Muscle layer of colon (tissue), 2 donors: ENCODE measurements around the gene TNKS2.

Source experiments
- H3K27ac ChIP-seq: one replicate; pipeline ENCODE4 v1.7.0; 2013; ENCODE audit warnings: low read depth, mild to moderate bottlenecking, low read length, moderate library complexity
- H3K27me3 ChIP-seq, 2 donors: one replicate each; pipeline ENCODE4 v1.7.0; 2013; ENCODE audit warnings: low read length in 2 of 2, mild to moderate bottlenecking in 2 of 2; ENCODE audit not compliant: insufficient read depth in 2 of 2, control insufficient read depth in 1 of 2
- H3K36me3 ChIP-seq: one replicate; pipeline ENCODE4 v1.7.0; 2013; ENCODE audit warnings: mild to moderate bottlenecking, low read length; ENCODE audit not compliant: insufficient read depth
- H3K4me1 ChIP-seq: one replicate; pipeline ENCODE4 v1.7.0; 2013; ENCODE audit warnings: mild to moderate bottlenecking, low read length; ENCODE audit not compliant: insufficient read depth
- H3K4me3 ChIP-seq, 2 donors: one replicate each; pipeline ENCODE4 v1.7.0; 2013; ENCODE audit warnings: low read length in 2 of 2, low read depth in 1 of 2, mild to moderate bottlenecking in 1 of 2, moderate library complexity in 1 of 2
- H3K9ac ChIP-seq: one replicate; pipeline ENCODE4 v1.7.0; 2013; ENCODE audit warnings: low read length
- H3K9me3 ChIP-seq: one replicate; pipeline ENCODE4 v1.7.0; 2013; ENCODE audit warnings: mild to moderate bottlenecking, low read length
- donor health status: abdominal sarcoma.
- donor health status: Adenocarcinoma of cecum.

Gene TNKS2

DNA sequence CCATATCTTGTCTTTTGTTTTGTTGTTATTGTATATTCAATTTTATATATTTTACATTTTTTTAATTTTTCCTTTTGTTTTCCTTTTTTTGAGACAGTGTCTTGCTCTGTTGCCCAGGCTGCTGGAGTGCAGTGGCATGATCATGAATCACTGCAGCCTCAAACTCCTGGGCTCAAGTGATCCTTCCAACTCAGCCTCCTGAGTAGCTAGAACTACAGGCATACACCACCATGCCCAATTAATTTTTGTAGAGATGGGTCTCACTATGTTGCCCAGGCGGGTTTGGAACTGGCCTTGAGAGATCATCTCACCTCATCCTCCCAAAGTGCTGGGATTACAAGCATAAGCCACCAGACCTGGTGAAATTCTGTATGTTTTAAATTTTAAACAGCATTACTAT is 25.4 kb upstream of the TNKS2 start:
- Histone ChIP-seq H3K27me3 (no peaks in the 10 kb centered on the region), H3K4me1 (no peaks in the 10 kb centered on the region), H3K9me3 (no peaks in the 10 kb centered on the region), H3K36me3 (no peaks in the 10 kb centered on the region), H3K9ac (no peak overlapping the region), H3K4me3 (no peak overlapping the region), H3K27ac (no peak overlapping the region)

DNA sequence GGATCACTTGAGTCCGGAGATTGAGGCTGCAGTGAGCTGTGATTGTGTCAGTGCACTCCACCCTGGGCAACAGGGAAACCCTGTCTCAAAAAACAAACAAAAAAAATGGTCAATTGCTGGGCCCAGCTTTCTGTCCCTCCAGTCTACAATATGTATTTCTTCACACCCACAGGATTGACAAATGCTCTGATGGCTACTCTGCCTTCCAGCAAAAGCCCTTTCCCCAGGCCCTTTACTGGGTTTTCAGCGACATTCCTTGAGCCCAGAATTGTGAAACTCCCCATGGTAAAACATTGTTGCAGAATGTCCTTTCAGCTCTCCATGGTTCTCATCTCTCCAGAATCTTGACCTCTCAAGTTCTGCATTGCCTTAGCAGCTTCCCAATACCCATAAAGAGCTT is 23.7 kb upstream of the TNKS2 start:
- H3K27me3 ChIP-seq, result no peaks in the 10 kb centered on the region
- no peaks in the 10 kb centered on the region for H3K9me3 ChIP-seq
- H3K4me3 ChIP-seq, result no peak overlapping the region
- H3K36me3 ChIP-seq, result no peaks in the 10 kb centered on the region
- H3K27ac ChIP-seq, result no peak overlapping the region
- no peak overlapping the region for H3K9ac ChIP-seq
- no peaks in the 10 kb centered on the region for H3K4me1 ChIP-seq

DNA sequence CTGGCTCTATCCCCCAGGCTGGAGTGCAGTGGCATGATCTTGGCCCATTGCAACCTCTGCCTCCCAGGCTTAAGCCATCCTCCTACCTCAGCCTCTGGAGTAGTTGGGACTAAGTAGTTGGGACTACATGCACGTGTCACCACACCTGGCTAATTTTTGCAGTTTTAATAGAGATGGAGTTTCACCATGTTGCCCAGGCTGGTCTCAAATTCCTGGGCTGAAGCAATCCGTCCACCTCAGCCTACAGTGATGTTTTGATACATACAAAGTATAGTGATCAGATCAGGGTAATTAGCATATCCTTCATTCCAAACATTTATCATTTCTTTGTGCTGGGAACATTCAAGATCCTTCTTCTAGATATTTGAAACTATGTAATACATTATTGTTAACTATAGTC is 22.5 kb upstream of the TNKS2 start:
- H3K9me3 ChIP-seq, result no peaks in the 10 kb centered on the region
- H3K27ac ChIP-seq, result no peak overlapping the region
- H3K4me3 ChIP-seq, result no peak overlapping the region
- no peak overlapping the region for H3K9ac ChIP-seq
- no peaks in the 10 kb centered on the region for H3K36me3 ChIP-seq
- H3K27me3 ChIP-seq, result no peaks in the 10 kb centered on the region
- H3K4me1 ChIP-seq, result no peaks in the 10 kb centered on the region

DNA sequence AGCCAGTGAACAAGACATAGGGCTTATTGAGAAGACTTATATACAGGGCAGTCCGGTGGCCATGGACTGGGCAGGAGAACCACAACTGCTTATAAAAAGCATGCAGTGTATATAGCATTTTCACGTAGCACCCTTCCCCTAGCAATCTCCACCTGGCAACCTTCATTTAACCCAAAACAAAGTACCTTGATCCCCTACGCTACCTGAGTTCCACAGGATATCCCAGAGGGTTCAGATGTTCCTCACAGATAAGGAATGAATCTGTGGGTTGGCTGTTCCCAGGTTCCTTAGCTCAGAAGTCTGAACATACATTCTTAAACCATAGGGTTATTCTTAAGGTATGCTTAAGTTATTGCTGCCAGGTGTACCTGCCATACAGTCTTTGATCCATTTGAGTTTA is 22.0 kb upstream of the TNKS2 start:
- Histone ChIP-seq H3K9me3 (no peaks in the 10 kb centered on the region), H3K9ac (no peak overlapping the region), H3K27ac (no peak overlapping the region), H3K4me1 (no peaks in the 10 kb centered on the region), H3K4me3 (no peak overlapping the region), H3K36me3 (no peaks in the 10 kb centered on the region), H3K27me3 (no peaks in the 10 kb centered on the region)

GRCh38 chr10:91778485-91778884 is 19.7 kb upstream of the TNKS2 start:
- no peaks in the 10 kb centered on the region for H3K27me3 ChIP-seq
- H3K4me3 ChIP-seq, result no peak overlapping the region
- no peaks in the 10 kb centered on the region for H3K4me1 ChIP-seq
- no peaks in the 10 kb centered on the region for H3K36me3 ChIP-seq
- no peak overlapping the region for H3K9ac ChIP-seq
- H3K27ac ChIP-seq, result no peak overlapping the region
- no peaks in the 10 kb centered on the region for H3K9me3 ChIP-seq

DNA sequence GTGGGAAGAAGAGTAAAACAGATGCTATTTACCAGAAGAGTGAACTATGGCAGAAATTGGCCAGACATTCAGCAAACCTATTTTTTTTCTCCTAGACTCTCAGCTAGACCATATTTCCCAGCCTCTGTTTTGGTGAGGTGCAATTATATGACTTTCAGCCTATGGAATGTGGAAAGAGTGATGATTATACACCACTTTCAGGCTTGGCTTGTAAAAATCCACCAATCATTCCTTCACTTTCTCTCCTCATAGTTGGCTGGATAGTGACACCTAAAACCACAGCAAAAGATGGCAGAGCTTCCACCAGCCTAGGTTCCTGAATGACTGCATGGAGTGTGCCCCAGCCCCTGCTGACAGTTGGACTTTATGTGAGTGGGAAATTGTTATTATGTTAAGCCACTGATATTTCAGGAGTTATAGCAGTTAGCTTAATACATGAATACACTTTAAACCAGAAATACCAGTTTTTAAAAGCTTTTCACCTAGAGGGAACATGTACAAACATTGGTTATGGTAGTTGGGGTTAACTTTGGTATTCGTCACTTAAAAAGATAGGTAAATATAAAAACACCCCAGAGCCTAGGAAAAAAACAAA is 19.1 kb upstream of the TNKS2 start:
- Histone ChIP-seq H3K9ac (no peak overlapping the region), H3K27me3 (no peaks in the 10 kb centered on the region), H3K4me1 (no peaks in the 10 kb centered on the region), H3K9me3 (no peaks in the 10 kb centered on the region), H3K4me3 (no peak overlapping the region), H3K36me3 (no peaks in the 10 kb centered on the region), H3K27ac (no peak overlapping the region)

- H3K27me3 ChIP-seq, result no peaks in the 10 kb centered on the region
- no peak overlapping the region for H3K27ac ChIP-seq
- H3K4me3 ChIP-seq, result no peak overlapping the region
- no peaks in the 10 kb centered on the region for H3K9me3 ChIP-seq
- H3K4me1 ChIP-seq, result no peaks in the 10 kb centered on the region
- H3K9ac ChIP-seq, result no peak overlapping the region
- H3K36me3 ChIP-seq, result no peaks in the 10 kb centered on the region
Observed at GRCh38 chr10:91782539-91782938, 15.7 kb upstream of the TNKS2 start.

DNA sequence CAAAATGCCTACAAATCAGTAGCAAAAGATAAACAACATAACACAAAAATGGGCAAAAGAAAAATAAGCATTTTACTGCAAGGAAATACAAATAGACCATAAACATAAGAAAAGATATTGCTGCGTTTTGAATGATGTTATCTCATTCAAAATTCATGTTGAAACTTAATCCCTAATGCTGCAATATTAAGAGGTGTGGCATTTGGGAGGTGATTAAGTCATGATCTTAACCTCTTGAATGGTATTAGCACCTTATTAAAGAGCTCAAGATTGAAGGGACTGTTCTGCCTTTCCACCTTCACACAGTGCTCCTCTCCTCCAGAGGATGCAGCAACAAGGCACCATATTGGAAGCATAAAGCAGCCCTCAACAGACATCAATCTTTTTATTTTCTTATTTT is 12.4 kb upstream of the TNKS2 start:
- no peaks in the 10 kb centered on the region for H3K27me3 ChIP-seq
- no peaks in the 10 kb centered on the region for H3K9me3 ChIP-seq
- no peaks in the 10 kb centered on the region for H3K36me3 ChIP-seq
- no peak overlapping the region for H3K4me3 ChIP-seq
- H3K4me1 ChIP-seq, result no peaks in the 10 kb centered on the region
- H3K27ac ChIP-seq, result no peak overlapping the region
- no peak overlapping the region for H3K9ac ChIP-seq

GRCh38 chr10:91787258-91787657 is 11.0 kb upstream of the TNKS2 start:
- H3K27ac ChIP-seq, result no peak overlapping the region
- H3K9me3 ChIP-seq, result no peaks in the 10 kb centered on the region
- H3K36me3 ChIP-seq, result no peaks in the 10 kb centered on the region
- no peaks in the 10 kb centered on the region for H3K4me1 ChIP-seq
- H3K27me3 ChIP-seq, result no peaks in the 10 kb centered on the region
- H3K9ac ChIP-seq, result no peak overlapping the region
- no peak overlapping the region for H3K4me3 ChIP-seq

DNA sequence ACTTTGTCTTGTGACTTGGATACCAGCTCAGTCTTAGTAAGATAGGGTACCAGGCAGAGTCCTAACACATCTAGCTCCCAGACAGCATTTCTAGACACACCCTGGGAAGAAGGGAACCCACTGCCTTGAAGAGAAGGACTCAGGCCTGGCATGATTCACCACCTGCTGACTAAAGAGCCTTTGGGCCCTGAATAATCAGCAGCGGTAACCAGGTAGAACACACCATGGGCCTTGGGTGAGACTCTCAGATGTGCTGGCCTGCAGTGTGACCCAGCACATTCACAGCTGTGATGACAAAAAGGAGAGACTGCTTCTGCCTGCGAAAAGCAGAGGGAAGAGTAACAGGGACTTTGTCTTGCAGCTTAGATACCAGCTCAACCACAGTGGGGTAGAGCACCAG is 10.4 kb upstream of the TNKS2 start:
- Histone ChIP-seq H3K27ac (no peak overlapping the region), H3K4me1 (no peaks in the 10 kb centered on the region)

GRCh38 chr10:91788527-91788926 is 9.7 kb upstream of the TNKS2 start:
- Histone ChIP-seq H3K4me1 (no peaks in the 10 kb centered on the region), H3K4me3 (no peak overlapping the region), H3K9me3 (no peaks in the 10 kb centered on the region), H3K27ac (no peak overlapping the region), H3K36me3 (no peaks in the 10 kb centered on the region), H3K27me3 (no peaks in the 10 kb centered on the region), H3K9ac (no peak overlapping the region)

More for the DNA sequence above, 10.4 kb upstream of the TNKS2 start:
- no peak overlapping the region for H3K9ac ChIP-seq
- H3K27me3 ChIP-seq, result no peaks in the 10 kb centered on the region
- no peak overlapping the region for H3K4me3 ChIP-seq
- no peaks in the 10 kb centered on the region for H3K9me3 ChIP-seq
- no peaks in the 10 kb centered on the region for H3K36me3 ChIP-seq

DNA sequence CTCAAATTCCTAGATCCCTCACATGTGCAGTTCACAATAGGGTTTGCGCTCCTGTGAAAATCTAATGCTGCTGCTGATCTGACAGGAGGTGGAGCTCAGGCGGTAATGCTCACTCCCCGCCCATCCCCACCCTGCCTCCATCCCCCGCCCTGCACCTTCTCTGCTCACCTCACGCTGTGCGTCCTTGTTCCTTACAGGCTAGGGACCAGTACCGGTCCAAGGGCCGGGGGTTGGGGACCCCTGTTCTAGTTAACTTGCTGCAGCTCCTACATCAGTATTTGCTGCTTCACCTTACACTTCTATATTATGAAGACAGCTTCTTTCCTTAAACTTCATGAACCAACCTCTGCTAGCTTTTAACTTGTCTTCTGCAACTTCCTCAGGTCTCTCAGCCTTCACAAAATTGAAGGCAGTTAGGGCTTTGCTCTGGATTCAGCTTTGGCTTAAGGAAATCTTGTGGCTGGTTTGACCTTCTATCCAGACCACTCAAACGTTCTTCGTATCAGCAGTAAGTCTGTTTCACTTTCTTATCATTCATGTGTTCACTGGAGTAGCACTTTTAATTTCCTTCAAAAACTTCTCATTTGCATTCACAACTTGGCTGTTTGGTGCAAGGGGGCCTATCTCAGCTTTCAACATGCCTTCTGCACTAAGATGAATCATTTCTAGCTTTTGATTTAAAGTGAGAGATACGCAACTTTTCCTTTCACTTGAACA is 1.7 kb upstream of the TNKS2 start:
- no peaks in the 10 kb centered on the region for H3K27me3 ChIP-seq
- no peaks in the 10 kb centered on the region for H3K36me3 ChIP-seq
- peak overlapping the region; percentile 5 to 95 for H3K4me3 ChIP-seq
- H3K27ac ChIP-seq, result peak overlapping the region; percentile 38
- peaks cover 19% of the 10 kb centered on the region for H3K4me1 ChIP-seq
- H3K9me3 ChIP-seq, result no peaks in the 10 kb centered on the region
- H3K9ac ChIP-seq, result peak overlapping the region; percentile 98
